ENCODE measurements around the gene RTL10. TPM values are rescaled to one million over a fixed set of nuclear protein-coding genes. Genes with fewer than 3 reads are reported as not detected.

Gene RTL10
- total and polyA plus RNA-seq, 2 of the 4 experiments (the other 2 are of a cell fraction), result 8.6 to 12.1 TPM

GRCh38 chr22:19868333-19868732, 13.7 kb upstream of the RTL10 start:
- Histone ChIP-seq H3K27ac (ENCODE audit: insufficient read depth, low read length) (no peak overlapping the region), H2BK20ac (ENCODE audit: low read depth, low read length) (no peak overlapping the region), H2AFZ (replicated peaks; ENCODE audit: low read length, poor library complexity) (peak overlapping the region; percentile 43), H4K20me1 (ENCODE audit: insufficient read depth, low read length) (no peaks in the 10 kb centered on the region), H3K14ac (replicated peaks; ENCODE audit: low read depth, low read length) (no peak overlapping the region), H3K79me1 (ENCODE audit: low read depth in 1 of 2, low read length in 2 of 2) (no peaks in the 10 kb centered on the region), H4K91ac (ENCODE audit: insufficient read depth, low read depth, low read length) (no peak overlapping the region), H3K4me2 (ENCODE audit: low read depth, low read length) (no peak overlapping the region), H3K9ac (ENCODE audit: low read depth, low read length) (no peak overlapping the region), H3K27me3 (ENCODE audit: control insufficient read depth, insufficient read depth, low read length) (no peaks in the 10 kb centered on the region), H3K4me1 (ENCODE audit: control insufficient read depth, insufficient read depth, low read length) (no peaks in the 10 kb centered on the region), H2BK120ac (ENCODE audit: low read depth, low read length) (no peak overlapping the region), H3K36me3 (ENCODE audit: control insufficient read depth, insufficient read depth, low read length) (no peaks in the 10 kb centered on the region), H3K4ac (ENCODE audit: low read depth, low read length) (no peak overlapping the region), H3K18ac (ENCODE audit: low read depth, low read length) (no peak overlapping the region), H3K23ac (ENCODE audit: low read depth, low read length) (no peak overlapping the region), H4K8ac (ENCODE audit: low read depth in 2 of 2, low read length in 2 of 2) (no peak overlapping the region), H3K56ac (ENCODE audit: extremely low read depth, insufficient read depth, low read length) (no peak overlapping the region), H2AK9ac (replicated peaks; ENCODE audit: low read depth, low read length, poor library complexity) (peak overlapping the region; percentile 5), H3K9me3 (ENCODE audit: control insufficient read depth, insufficient read depth, low read length) (no peaks in the 10 kb centered on the region), H3K9me1 (ENCODE audit: insufficient read depth, low read length) (0 out of 2 replicates have a peak, but pooled peaks cover 2% of the 10 kb centered on the region), H2BK5ac (ENCODE audit: low read depth, low read length, poor library complexity, severe bottlenecking) (no peak overlapping the region), H2AK5ac (ENCODE audit: low read depth, low read length) (no peak overlapping the region), H2BK15ac (ENCODE audit: low read depth, low read length) (no peak overlapping the region), H4K5ac (ENCODE audit: low read depth, low read length) (no peak overlapping the region), H3K4me3 (ENCODE audit: insufficient read depth, low read depth, low read length) (no peak overlapping the region)
- dilution Hi-C loops (cut with HindIII; ENCODE audit: low sequenced_read_pairs, unreplicated experiment), result no loop called here
- intact Hi-C loops (cut with micrococcal nuclease), result no loop called here
- TF ChIP-seq RFX5 (IDR thresholded peaks at IDR 0.05; ENCODE audit: low read depth, low read length), result no peak
- TF ChIP-seq, protein P1, sequence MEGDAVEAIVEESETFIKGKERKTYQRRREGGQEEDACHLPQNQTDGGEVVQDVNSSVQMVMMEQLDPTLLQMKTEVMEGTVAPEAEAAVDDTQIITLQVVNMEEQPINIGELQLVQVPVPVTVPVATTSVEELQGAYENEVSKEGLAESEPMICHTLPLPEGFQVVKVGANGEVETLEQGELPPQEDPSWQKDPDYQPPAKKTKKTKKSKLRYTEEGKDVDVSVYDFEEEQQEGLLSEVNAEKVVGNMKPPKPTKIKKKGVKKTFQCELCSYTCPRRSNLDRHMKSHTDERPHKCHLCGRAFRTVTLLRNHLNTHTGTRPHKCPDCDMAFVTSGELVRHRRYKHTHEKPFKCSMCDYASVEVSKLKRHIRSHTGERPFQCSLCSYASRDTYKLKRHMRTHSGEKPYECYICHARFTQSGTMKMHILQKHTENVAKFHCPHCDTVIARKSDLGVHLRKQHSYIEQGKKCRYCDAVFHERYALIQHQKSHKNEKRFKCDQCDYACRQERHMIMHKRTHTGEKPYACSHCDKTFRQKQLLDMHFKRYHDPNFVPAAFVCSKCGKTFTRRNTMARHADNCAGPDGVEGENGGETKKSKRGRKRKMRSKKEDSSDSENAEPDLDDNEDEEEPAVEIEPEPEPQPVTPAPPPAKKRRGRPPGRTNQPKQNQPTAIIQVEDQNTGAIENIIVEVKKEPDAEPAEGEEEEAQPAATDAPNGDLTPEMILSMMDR (conservative IDR thresholded peaks at IDR 0.05; ENCODE audit: low read depth, low read length), result no peak
- TF ChIP-seq RCOR1 (IDR thresholded peaks at IDR 0.05; ENCODE audit: insufficient replicate concordance, low read length), result no peak
- TF ChIP-seq MAFK (IDR thresholded peaks at IDR 0.05; ENCODE audit: low read depth, low read length), result no peak
- TF ChIP-seq NFE2L2 (IDR thresholded peaks at IDR 0.05; ENCODE audit: low read depth, low read length), result no peak
- no peak for TF ChIP-seq BHLHE40 (IDR thresholded peaks at IDR 0.05; ENCODE audit: low read depth, low read length)
- no peak for TF ChIP-seq CEBPB (IDR thresholded peaks at IDR 0.05; ENCODE audit: low read depth, low read length)
- TF ChIP-seq MAZ (IDR thresholded peaks at IDR 0.05; ENCODE audit: borderline replicate concordance, low read depth, low read length), result no peak
- TF ChIP-seq POLR2A (IDR thresholded peaks at IDR 0.05; ENCODE audit: low read depth, low read length), result no peak
- TF ChIP-seq, protein P2, sequence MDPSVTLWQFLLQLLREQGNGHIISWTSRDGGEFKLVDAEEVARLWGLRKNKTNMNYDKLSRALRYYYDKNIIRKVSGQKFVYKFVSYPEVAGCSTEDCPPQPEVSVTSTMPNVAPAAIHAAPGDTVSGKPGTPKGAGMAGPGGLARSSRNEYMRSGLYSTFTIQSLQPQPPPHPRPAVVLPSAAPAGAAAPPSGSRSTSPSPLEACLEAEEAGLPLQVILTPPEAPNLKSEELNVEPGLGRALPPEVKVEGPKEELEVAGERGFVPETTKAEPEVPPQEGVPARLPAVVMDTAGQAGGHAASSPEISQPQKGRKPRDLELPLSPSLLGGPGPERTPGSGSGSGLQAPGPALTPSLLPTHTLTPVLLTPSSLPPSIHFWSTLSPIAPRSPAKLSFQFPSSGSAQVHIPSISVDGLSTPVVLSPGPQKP (IDR thresholded peaks at IDR 0.05; ENCODE audit: borderline replicate concordance, low read depth, low read length), result no peak
- TF ChIP-seq, protein P3, sequence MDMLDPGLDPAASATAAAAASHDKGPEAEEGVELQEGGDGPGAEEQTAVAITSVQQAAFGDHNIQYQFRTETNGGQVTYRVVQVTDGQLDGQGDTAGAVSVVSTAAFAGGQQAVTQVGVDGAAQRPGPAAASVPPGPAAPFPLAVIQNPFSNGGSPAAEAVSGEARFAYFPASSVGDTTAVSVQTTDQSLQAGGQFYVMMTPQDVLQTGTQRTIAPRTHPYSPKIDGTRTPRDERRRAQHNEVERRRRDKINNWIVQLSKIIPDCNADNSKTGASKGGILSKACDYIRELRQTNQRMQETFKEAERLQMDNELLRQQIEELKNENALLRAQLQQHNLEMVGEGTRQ (IDR thresholded peaks at IDR 0.05; ENCODE audit: low read depth, low read length), result no peak
- TF ChIP-seq RAD21 (IDR thresholded peaks at IDR 0.05; ENCODE audit: low read length), result no peak
- TF ChIP-seq CHD1 (IDR thresholded peaks at IDR 0.05; ENCODE audit: low read depth, low read length), result no peak
- no peak for TF ChIP-seq FOS (IDR thresholded peaks at IDR 0.05; ENCODE audit: low read depth, low read length)
- TF ChIP-seq SMC3 (IDR thresholded peaks at IDR 0.05; ENCODE audit: low read depth, low read length), result no peak
- no peak for TF ChIP-seq MXI1 (IDR thresholded peaks at IDR 0.05; ENCODE audit: borderline replicate concordance, low read depth, low read length)
- ChIA-PET CTCF (no interaction called here), POLR2A (ENCODE audit: unreplicated experiment) (no interaction called here)
- DNase-seq (no peak), ATAC-seq (ENCODE audit: low read depth) (no peak)
- 100% methylated on average over 1 of the region's 3 CpGs; no CpG with 5 or more reads in 1 of the 2 experiments for WGBS, 2 experiments (ENCODE audit: extremely low coverage in 2 of 2, insufficient read length in 1 of 2)
- in situ Hi-C loops (cut with MboI; ENCODE audit: low sequenced_read_pairs), result no loop called here
- no TSS peak for BruUV-seq (replicated peaks)
